NOMO-1 (cell line): ENCODE measurements around the gene BCL2L11.

Source experiments
- DNase-seq, 2 experiments: peaks; one replicate each; lab custom pipeline; 2025; ENCODE audit not compliant: unreplicated experiment in 2 of 2; lab: John Stamatoyannopoulos, UW

Gene BCL2L11

DNA sequence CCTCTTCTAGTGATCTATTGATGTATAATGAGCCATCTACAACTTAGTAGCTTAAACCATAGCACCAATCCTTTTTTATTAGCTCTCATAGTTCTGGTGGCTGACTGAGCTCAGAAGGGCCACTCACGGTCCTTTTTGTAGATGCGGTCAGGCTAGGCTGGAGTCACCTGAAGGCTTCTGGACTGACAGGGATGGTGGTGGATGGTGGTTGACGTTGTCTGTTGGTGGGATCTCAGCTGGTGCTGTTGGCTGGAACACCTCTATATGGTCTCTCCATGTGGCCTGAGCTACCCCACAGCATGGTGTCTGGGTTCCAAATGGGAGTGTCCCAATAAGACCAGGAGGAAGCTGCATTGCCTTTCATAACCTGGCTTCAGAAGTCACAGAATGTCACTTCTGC lies 68.0 kb downstream of the BCL2L11 start:
- DNase-seq = no peak

GRCh38 chr2:111189106-111189505 lies 68.4 kb downstream of the BCL2L11 start:
- DNase-seq = no peak

GRCh38 chr2:111190816-111191540 lies 70.3 kb downstream of the BCL2L11 start:
- no peak for DNase-seq

DNA sequence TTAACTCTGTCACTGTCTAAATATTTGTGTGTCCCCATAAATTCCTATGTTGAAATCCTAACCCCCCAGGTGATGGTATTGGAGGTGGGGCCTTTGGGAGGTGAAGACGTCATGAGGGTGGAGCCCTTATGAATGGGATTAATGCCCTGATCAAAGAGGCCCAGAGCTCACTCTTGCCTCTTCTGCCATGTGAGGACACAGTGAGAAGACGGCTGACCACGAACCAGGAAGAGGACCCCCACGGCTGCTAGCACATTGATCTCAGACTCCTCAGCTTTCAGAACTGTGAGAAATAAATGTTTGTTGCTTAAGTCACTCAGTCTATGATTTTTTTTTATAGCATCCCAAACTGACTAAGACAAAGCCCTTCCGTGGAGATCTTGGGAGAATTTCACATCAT lies 71.2 kb downstream of the BCL2L11 start:
- no peak for DNase-seq

GRCh38 chr2:111192776-111193368 lies 72.2 kb downstream of the BCL2L11 start:
- DNase-seq = no peak

DNA sequence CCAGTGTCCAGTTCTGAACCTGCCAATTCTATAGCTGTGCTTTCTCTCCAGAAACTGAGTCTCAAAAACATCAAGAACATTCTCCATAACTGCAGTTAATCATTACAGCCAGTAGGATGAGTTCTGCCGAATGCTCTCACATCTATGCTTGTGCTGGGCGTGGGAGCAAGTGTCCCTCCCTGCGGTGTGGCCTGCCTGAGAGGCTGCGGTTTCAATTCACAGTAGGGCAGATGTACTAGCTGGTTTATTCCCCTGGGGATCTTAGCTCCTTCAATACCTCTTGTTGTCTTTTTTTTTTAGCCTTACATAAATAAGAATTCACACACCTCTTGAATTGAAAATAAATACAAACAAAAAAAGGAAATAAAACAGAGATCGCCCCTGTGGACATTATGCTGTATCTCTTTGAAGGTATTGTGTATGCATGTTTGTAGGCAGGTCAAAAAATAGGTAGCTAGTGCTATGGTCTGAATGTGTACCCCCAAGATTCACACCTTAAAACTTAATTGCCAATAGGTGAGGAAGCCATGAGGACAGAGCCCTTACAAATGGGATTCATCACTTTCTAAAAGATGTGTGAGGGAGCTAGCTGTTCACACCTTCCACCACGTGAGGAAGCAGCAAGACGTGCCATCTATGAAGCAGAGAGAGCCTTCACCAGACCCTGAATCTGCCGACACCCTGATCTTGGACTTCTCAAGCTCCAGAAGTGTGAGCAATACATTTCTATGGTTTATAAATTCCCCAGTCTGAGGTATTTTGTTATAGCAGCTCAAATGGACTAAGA lies 74.3 kb downstream of the BCL2L11 start:
- DNase-seq = no peak

DNA sequence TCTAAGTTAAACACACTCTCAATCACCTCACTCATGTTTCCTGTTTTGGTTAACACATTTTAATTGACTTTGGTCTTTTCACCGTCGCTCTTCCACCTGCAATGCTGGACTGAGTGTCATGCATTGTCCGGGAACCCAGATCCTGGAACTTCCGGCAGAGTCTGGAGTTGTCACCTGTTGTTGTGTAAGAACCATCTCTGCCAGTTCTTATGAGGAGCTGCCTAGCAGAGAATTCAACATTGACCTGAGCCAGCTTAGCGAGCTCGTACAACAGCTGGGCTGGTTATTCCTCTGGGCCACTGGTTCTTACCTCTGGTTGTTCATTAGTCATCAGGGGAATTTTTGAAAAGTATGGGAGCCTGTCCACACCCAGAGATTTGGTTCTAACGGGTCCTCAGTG lies 75.7 kb downstream of the BCL2L11 start:
- DNase-seq = no peak

GRCh38 chr2:111198701-111199100 lies 78.0 kb downstream of the BCL2L11 start:
- DNase-seq = no peak

- DNase-seq = no peak
Observed at GRCh38 chr2:111199840-111200239, 79.1 kb downstream of the BCL2L11 start.

DNA sequence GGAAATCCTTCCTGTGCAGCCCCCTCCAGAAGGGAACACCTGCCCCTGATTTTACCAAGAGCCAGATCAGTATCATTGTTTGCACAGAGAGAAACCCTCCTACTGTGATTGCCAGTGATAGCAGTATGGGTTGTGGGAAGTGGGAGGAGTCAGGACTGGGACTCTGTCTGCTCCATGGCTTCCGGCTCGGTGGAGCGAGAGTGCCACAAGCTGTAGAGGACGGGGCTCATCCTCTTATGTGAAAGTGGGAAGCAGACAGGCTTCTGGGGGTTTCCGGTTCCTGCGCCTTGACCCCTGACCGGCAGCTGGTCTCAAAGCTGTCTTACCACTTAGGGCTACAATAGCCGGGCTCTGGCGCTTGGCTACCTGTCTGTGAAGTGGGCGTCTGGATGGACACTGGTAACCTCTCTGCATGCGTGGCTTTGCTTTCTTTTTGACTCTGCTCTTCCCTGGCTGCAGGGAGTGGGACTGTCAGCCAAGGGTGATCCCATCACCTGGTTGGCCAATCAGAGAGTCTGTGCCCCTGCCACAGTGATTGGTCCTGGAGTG lies 79.7 kb downstream of the BCL2L11 start:
- DNase-seq = no peak

DNA sequence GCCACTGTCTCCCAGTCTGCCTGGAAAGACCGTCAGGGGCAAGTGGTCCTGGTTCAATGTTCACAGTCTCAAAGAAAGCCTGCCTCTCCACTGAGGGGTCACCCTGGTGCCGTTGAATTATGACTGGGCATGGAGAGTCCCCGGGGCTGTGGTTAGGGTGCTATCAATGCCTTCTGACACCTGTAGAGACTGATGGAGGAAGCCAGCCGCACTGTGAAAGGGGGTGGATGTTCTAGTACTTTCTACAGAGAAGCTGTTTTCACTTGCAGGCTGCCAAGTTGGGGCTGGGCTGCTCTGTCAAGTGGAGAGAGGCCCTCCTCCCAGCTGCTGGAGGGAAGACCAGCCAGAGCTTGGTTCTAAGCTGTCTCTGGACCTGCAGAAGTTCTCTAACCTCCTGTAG lies 80.5 kb downstream of the BCL2L11 start:
- DNase-seq = no peak

DNA sequence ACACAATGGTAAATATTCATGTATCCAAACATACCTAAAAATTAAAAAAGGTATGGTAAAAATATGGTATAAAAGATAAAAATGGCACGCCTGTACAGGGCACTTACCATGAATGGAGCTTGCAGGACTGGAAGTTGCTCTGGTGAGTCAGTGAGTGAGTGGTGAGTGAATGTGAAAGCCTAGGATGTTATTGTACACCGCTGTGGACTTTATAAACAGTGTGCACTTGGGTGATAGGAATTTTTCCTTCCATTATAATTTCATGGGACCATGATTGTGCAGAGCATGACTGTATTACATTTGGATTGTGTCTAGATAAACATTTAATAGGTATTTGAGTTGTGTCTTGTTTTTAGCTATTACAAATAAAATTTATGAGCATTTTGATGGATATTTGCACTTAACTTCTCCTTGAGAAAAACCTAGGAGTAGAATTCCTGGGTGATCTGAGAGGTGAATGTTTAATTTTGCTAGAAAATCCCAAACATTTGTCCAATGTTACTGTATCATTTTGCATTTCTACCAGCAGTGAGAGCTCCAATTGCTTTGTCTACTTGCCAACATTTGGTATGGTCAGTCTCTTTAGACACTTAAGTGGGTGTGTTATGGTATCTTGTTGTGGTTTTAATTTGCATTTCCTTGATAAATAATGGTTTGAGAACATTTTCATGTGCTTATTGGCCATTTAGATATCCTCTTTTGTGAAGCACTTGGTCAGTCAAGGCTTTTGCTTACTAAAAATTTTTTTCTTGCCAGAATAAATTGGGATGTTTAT lies 81.7 kb downstream of the BCL2L11 start:
- no peak for DNase-seq

GRCh38 chr2:111204706-111205105 lies 84.0 kb downstream of the BCL2L11 start:
- DNase-seq = no peak

DNA sequence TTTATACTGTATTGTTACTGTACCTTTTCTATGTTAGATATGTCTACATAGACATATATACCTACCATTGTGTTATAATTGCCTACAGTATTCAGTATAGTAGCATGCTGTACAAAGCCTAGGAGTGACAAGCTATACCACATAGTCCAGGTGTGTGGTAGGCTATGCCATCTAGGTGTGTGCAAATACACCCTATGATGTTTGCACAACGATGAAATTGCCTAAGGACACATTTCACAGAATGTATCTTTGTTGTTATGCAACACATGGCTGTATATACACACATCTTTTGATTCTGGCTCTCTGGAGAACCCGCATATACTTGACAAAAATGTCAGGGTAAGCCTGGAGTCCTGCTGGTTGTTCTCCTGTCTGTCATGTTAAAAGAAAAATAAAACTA lies 85.1 kb downstream of the BCL2L11 start:
- DNase-seq = no peak

GRCh38 chr2:111207851-111208250 lies 87.1 kb downstream of the BCL2L11 start:
- no peak for DNase-seq

GRCh38 chr2:111208639-111209038 lies 87.9 kb downstream of the BCL2L11 start:
- no peak for DNase-seq

- DNase-seq = peak; percentile 34 to 78
Observed at GRCh38 chr2:111209045-111209514, 88.4 kb downstream of the BCL2L11 start.

GRCh38 chr2:111210036-111210435 lies 89.3 kb downstream of the BCL2L11 start:
- DNase-seq = no peak

- no peak for DNase-seq
Observed at GRCh38 chr2:111213877-111214276, 93.2 kb downstream of the BCL2L11 start.

- DNase-seq = no peak
Observed at GRCh38 chr2:111216811-111217652, 96.3 kb downstream of the BCL2L11 start.
